NCI-H2081 treated with DMSO at 0.1 percent for 48 hours (cell line): ENCODE measurements around the gene ATP9A.
"Not testable (repeated sequence)": the region's sequence is repeated elsewhere in the genome, so short reads cannot be mapped to it uniquely, and the experiment has no call there.

Experiments
- DNase-seq: peaks from one replicate; lab custom pipeline; 2025; lab: John Stamatoyannopoulos, UW

ATP9A gene

DNA sequence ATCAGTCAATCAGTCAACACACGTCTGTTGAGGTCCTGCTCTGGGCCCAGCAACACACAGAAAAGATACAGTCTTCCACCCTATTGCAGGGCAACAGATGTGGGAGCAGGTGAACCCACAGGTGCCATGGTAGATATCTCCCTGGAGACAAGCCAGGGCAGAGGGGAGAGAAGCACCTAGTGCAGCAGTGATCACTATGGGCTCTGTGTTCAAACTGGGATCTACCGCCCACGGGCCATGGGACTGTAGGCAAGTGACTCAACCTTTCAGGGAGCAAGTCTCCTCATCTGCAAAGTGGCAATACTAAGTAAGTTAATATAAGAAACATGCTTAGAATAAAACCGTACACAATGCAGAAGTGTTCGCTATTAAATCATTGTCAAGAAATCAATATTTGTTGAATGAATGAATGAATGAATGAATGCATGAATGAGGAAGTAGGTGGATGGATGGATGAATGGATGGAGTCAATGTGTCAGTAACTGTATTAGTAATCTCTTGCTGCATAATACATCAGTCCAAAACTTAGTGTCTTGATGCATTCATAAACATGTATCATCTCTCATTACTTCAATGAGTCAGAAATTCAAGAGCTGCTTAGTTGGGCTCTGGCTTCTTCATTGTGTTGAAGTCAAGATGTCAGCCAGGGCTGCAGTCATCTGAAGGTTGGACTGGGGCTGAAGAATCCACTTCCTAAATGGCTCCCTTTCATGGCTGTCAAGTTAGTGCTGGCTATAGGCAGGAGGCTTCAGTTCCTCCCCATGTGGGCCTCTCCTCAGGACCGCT lies 193.7 kb downstream of the ATP9A start:
- DNase-seq: no peak

DNA sequence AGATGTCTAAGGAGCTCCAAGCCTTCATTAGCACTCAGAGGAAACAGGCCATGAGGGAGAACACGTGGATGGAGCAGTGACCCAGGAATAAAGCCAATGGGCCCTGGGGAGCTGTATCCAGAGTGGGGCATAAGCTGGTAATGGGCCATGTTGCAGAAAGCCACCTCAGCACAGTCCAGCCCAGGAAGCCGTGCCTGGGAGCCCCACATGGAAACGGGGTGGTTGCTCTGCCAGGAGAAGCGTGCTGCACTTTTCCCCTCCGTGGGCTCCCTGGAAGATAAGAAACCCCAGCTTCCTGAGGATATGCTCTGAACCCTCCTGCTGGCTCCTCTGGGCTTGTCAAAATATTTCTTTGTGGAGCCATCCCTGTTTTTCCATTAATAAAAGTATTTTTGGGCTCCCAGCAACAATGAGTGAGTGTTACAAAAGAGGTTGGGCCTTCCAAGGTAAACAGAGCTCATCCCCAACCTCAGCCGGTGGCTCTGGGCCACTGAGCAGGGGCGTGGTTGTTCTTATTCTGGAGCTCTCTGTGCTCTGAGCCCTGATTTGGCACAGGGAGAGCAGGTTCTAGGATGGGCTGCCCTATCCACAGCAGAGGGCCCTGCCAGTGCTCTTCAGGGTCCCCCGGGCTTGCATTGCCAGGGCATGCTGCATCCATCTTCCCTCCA lies 194.5 kb downstream of the ATP9A start:
- DNase-seq: no peak

DNA sequence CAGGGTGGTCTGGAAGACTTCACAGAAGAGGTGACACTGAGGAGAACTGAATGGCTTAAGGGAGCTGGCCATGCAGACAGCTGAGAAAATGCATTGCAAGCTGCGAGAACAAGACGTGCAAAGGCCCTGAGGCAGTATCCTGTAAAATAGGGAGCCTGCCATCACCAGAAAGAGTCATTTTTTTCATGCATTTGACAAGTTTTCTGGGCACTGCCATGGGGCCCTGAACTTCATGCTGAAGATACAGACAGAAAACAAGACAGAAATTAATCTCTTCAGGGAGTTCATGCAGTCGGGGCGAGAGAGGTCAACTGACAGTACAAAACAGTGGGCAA lies 196.8 kb downstream of the ATP9A start:
- DNase-seq: no peak

DNA sequence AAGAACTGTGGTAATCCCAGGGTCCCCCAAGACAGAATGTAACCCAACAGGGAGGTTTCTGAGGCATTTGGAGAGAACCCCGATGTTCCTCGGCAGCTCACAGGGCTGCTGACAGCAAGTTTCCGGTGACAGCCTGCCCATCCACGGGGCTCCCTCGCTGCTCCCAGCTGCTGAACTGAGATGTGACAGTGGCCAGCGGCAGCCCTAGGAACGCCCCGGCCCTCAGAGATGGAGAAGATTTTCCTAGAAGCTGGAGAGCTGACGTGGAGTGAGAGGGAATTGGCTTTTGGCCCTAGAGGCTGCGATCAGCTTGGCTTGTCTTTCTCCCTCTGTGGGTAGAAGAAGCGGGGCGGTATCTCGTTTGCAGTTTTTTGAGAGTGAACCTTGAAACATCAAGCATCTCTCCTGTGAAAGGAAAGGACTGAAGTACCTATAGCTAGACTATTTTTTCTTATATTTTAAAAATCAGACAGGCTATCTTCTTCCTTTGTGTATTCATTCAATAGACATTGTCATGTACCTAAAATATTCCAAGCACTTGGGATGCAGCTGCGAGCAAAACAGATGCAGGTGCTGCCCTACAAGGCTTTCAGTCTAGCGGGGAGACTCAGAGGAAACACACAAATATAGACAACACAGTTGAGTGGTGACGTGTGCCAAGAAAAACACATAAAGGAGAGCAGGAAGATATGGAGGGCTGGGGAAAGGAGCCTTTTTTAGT lies 197.3 kb downstream of the ATP9A start:
- DNase-seq: no peak

DNA sequence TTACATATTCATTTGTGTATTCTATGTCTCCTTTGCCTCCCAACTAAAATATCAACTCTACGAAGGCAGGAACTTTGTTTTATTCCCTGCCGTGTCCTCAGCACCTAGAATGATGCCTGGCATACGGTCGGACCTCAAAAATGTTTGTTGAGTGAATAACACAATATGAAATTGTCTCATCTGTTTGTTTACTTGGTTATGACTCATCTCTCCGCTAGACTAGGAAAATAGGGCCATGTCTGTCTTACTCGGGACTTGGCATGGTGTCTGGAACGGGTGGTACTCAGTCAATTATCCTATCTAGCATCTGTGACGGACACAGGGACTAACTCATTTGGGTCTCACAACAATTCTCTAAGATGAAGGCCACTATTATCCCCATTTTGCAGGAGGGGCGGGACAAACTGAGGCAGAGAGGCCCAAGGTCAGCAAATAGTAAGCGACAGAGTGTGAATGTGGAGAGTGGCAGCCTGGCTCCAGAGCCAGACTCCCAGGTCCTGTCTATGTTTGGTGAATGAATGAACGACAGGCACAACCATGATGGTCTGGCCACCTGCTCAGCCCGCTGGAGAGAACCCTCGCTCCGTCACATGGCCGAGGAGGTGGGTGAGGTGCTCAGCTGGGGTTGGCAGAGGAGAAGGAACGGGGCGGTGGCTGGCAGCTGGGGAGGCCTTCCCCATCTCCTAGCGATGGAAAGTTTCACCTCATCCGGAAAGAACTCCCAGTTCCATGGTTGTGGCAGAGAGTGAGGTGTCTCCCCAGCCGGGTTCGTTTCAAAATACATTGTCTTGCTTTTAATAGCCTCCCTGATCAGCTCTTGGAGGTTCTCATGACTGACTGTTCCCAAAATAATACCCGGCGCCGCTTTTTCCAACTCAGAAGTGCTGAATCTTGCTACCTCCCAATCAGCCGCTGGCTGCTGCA lies 198.1 kb downstream of the ATP9A start:
- no peak for DNase-seq

DNA sequence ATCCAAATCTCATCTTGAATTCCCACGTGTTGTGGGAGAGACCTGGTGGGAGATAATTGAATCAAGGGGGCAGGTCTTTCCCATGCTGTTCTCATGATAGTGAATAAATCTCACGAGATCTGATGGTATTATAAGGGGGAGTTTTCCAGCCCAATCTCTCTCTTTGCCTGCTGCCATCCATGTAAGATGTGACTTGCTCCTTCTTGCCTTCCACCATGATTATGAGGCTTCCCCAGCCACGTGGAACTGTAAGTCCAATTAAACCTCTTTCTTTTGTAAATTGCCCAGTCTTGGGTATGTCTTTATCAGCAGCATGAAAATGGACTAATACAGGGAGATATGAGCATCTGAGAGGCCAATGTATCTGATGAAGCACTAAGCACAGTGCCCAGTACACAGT lies 199.7 kb downstream of the ATP9A start:
- not testable (repeated sequence) for DNase-seq

DNA sequence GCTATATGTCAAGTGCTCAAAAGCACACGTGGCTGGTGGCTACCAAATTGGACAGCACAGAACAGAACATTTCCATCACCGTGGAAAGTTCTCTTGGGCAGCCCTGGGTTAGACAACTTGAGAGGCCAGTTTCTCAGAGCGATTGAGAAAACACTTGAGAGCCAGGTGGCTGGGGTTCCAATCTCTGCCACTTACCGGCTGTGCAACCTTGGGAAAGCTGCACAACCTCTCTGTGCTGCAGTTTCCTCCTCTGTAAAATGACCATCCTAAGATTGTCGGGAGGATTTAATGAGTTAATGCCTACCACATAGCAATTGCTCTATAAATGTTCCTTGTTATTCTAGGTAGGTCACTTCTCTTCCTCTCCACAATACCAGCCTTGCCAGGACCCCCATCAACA lies 200.6 kb downstream of the ATP9A start:
- no peak for DNase-seq

DNA sequence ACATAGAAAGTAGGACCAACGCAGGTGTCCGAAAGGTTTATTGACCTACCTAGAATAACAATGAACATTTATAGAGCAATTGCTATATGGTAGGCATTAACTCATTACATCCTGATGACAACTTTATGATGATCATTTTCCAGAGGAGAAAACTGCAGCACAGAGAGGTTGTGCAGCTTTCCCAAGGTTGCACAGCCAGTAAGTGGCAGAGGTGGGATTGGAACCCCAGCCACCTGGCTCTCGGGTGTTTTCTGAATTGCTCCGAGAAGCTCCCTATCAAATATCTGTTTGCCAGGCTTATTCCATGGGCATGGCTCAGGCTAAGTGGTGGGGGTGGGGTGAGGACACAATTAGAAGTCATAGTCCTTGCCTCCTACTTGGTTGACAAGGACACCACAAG lies 201.6 kb downstream of the ATP9A start:
- DNase-seq: no peak

DNA sequence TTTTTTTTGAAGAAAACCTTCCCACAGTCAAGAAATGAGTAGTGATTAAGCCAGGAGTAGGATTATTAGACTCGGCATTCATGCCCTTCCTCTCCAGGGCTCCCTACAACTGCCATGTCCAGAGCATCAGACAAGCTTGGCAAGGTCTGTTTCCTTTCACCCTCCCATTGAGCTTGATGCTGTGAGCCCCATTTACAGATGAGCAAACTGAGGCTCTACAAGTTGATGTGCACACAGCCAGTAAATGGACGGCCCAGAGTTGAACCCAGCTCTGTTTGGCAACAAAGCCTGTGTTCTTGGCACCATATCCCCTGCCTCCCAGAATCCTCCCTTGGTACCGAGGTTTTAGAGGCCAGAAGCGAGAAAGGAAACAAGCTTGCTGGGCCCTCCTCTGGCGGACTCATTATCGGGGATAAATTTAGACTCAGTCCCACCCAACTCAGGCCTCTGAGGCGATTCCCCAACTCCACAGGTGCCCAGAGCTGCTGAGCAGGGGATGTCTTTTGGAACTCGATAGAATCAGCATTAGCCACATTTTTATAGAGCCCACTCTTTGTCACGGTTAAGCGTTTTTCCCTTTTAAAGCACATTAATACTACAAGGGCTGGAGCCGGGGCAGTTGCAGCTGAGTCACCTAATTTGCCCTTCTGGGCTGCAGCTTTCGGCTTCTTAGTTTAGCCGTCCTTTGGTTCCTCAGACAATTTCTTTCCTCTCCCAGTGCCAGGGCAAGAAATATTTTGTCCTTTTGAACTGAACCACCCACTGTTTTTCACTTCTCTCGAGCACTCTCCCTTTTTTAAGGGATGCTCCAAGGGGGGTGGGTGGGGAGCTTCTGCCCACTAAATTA lies 202.7 kb downstream of the ATP9A start:
- DNase-seq: no peak

DNA sequence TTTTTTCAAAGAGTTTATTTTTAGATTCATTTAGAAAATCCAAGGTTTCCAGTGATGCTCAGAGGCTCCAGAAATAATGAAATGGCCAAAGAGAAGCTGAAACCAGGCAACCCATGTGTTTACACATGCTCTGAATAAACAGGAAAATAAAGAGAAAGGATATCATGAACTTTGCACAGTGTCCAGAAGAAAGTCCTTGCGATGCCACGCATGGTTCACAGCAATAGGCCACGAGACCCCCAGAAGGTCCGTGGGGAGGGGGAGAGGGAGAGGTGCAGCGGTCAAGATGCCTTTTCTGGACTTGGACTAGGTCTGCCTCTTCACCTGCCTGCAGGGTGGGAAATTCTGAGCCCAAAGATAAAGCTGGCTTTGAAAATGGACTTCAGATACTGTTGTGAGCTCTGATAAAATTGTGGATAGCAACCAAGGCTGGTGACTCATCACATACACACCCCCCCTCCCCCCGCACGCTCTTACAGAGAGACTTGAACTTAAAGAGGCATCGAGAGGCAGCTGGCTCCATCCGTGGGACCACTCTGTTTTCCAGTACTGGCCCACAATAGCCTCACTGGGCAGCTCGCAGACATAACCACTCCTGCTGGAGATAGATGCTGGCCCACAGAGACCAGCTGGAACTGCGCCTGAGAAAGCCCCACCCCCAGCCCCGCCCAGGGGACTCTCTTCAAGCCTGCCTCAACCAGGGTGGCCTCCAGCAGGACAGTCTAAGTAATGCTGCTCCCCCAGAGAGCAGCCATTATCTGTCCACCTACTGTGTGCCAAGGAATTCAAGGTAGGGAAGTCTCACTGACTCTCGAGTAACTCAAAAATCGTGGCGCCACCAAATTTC lies 204.5 kb downstream of the ATP9A start:
- DNase-seq: no peak

DNA sequence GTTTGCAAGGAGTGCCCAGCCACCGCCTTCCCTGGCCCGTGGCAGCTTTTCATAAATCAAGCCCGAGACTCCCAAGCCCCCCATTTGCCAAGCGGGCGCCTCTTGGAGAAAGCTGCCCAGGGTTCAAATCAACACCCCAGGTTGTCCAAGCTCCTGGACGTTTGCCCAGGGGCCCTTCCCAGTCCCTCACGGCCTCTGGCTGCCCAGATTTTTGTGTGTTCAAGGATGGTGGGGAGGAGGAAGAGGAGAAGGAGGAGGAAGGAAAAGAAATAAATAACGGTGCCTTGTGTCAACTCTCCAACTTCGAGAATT lies 205.1 kb downstream of the ATP9A start:
- no peak for DNase-seq

DNA sequence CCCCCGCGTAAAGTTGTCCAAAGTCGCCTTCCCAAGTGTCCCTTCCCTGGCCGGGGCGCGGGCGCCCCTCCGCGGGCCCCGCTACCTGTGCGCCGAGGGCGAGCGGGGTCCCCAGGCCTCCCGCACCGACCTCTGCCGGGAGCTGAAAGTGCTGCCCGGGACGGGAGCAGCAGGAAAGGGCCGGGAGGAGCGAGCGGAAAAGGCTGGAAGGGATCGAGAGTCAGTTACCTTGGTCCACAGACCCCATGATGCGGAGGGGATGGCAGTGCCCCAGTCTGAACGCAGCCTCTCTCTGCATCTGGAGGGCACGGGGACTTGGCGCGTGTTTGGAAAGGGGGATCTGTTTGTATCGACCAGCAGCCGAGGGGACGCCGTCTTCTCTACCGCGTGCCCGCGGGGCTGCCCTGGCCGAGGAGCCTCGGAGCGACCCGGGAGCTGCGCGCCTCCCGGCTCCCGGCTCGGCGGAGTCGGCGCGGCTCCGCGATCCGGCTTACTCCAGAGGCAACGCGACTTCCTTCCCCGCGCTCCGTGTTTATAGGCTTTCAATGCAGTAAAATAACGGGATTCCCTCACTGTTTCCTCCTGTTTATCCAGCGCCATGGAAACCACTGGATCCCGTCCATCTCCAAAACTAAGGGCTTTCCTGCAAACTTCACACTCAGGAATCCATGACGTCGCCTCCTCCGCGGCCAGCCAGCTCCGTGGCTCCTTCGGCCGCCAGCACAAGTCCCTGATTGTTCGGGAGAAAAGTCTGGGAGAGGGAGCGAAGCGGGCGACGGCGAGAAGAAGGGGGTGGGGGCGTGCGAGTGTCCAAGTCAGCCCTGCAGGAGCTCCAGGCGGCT lies 205.6 kb downstream of the ATP9A start:
- no peak for DNase-seq

DNA sequence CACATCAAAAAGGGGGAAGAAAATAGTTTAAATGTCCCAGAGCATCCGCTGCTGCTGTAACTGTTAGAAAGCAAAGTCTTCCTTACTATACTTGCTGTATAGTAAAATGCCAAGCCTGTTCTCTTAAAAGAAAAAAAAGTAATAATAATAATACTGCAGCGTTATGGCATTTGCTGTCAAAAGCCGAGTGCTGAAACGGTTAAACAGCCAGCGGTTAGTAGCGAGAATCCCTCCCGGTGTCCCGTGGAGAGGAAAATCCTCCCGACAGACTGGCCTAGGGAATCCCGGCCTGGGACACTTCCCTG lies 206.2 kb downstream of the ATP9A start:
- DNase-seq: no peak

DNA sequence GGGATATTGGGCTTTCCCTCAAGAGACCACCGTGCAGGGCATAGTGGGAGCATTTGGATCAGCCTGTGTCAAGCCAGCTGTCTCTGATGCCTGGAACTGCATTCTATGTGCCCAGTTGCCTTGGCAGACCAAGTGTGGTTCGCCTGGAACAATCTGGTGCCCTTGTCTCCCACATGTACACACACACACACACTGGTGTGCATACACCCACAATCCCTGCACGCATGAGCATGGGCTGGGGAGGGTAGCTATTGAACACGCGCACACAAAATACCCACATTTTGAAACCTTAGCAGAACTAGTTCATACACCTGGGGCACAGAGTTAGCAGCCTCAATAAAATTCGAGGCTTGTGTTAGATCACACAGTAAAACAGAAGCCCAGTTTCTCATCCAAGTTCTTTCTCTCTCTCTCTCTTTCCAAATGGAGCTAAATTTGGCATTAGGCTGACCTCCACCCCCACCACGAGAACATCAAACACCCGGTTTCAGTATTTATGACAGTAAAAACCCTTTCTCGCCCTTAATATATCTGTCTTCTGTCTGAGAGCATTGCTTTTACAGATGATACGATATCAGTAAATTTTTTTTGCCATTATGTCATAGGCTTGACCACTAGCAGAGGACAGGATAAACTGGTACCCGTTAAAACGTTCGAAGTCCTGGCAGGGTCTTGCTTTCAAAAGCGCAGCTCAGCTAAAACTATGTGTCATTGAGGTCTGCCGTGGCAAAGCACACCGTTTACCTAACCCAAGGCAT lies 207.5 kb downstream of the ATP9A start:
- no peak for DNase-seq

DNA sequence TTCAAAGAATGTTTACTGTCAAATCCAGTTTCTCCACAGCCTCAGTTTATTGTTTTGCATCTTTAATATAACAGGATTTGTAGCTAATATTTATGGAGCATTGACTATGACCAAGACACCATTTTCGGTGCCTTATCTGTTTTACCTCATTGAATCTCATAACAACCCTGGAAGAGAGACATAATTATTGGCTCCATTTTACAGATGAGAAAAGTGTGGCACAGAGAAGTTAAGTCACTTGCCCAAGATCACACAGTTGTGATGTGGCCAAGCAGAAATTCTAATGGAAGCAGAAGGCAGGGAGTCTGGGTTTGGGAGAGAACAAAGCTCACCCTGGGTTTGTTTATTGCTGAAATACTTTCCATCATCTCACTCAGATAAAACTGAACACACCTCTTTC lies 208.1 kb downstream of the ATP9A start:
- DNase-seq: no peak

DNA sequence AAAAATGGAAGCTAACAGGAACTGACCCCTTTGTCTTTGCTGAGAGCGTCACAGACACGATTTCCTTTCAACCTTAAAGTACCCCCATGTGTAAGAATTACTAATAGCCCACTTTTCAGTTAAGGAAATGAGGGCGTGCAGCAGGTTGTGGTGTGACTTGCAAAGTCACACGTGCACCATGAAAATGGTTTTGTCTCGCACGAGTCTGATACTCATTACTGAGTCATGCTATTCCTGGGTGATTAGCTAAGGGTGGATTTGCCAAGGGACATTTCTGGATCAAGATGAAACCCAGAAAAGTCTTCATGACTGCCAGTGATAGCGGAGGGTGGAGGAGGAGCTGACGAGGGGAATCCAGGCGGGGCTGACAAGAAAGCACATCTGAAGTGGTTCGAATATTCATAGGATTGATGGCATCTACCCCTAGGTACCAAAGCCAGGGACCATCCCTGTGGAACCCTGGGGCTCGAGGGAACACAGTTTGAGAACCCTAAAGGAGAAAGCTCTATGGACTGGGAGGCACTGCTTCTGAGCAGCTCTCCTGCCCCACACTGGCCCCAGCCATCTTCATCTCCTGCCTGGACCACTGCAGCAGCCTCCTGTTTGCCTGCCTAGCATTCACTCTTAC lies 213.5 kb downstream of the ATP9A start:
- DNase-seq: no peak

DNA sequence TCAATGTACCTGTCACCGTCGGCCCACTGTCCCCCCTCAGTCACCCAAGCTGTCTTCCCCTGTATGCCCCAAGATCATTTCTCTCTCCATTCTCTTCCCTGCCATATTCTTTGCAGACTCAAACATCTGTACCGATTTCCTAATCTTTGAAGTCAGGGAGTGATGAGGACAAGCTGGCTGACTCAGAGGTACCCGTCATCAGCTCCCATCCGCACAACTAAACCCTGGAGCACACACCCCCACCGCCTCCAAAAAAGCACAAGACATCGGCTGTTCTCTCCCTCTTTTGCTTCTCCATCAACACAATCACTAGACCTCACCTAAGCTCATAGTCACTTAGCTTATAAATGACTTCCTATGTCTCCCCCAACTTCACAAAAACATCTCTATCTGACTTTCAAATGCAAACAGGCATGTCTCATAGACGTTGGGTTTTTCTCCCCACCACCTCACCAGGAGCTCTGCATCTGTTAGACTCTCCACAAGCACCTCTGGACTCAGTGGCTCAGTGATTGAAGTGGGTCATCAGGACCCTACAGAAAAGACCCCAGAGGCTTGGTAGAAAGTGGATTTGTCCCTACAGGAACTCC lies 214.2 kb downstream of the ATP9A start:
- DNase-seq: no peak

DNA sequence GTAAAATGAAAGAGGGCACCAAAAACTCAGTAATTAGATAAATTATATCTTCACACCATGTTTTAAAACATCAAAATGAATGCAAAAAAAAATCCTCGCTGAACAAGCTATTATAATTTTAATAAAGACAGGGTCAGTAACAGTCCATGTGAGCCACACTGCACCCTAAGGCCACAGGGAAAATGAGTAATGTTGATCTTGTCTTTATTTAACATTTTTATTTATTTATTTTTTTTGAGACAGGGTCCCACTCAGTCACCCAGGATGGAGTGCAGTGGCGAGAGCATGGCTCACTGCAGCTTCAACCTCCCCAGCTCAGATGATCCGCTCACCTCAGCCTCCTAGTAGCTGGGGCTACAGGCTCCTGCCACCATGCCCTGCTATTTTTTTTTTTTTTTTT lies 217.0 kb downstream of the ATP9A start:
- DNase-seq: no peak
